ENCODE data around the gene TMED8.

The TMED8 gene

GRCh38 chr14:77303417-77304156 is 73.3 kb downstream of the TMED8 start:
- no peak overlapping the region for H2AFZ ChIP-seq (ENCODE audit: low read depth, low read length)
- ATAC-seq (ENCODE audit: insufficient read depth, low read depth) (no peak), DNase-seq (no peak)
- H3K4me3 ChIP-seq (ENCODE audit: low read depth in 1 of 2, low read length in 2 of 2) = no peak overlapping the region
- no peak for TF ChIP-seq EZH2 (IDR thresholded peaks at IDR 0.05; ENCODE audit: borderline replicate concordance, low read depth, low read length, severe bottlenecking)
- TF ChIP-seq, protein P1, sequence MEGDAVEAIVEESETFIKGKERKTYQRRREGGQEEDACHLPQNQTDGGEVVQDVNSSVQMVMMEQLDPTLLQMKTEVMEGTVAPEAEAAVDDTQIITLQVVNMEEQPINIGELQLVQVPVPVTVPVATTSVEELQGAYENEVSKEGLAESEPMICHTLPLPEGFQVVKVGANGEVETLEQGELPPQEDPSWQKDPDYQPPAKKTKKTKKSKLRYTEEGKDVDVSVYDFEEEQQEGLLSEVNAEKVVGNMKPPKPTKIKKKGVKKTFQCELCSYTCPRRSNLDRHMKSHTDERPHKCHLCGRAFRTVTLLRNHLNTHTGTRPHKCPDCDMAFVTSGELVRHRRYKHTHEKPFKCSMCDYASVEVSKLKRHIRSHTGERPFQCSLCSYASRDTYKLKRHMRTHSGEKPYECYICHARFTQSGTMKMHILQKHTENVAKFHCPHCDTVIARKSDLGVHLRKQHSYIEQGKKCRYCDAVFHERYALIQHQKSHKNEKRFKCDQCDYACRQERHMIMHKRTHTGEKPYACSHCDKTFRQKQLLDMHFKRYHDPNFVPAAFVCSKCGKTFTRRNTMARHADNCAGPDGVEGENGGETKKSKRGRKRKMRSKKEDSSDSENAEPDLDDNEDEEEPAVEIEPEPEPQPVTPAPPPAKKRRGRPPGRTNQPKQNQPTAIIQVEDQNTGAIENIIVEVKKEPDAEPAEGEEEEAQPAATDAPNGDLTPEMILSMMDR (IDR thresholded peaks at IDR 0.05; ENCODE audit: borderline replicate concordance, extremely low read depth, low read length, poor library complexity, severe bottlenecking) = no peak
- no peaks in the 10 kb centered on the region for H3K27me3 ChIP-seq (ENCODE audit: insufficient read depth, low read length, poor library complexity)
- H3K4me1 ChIP-seq (ENCODE audit: insufficient read depth, low read length) = no peaks in the 10 kb centered on the region
- H3K36me3 ChIP-seq (ENCODE audit: insufficient read depth, low read length) = peaks cover 36% of the 10 kb centered on the region
- no peak overlapping the region for H3K27ac ChIP-seq (ENCODE audit: low read length)
- H4K20me1 ChIP-seq (ENCODE audit: insufficient read depth, low read length) = no peaks in the 10 kb centered on the region
- H3K9me3 ChIP-seq (ENCODE audit: insufficient read depth, low read length, severe bottlenecking) = no peaks in the 10 kb centered on the region
- H3K9ac ChIP-seq (ENCODE audit: low read depth, low read length) = no peak overlapping the region
- H3K79me2 ChIP-seq (ENCODE audit: insufficient read depth, low read length) = no peaks in the 10 kb centered on the region
- no peak overlapping the region for H3K4me2 ChIP-seq (ENCODE audit: insufficient read depth, low read length)

GRCh38 chr14:77302926-77303325 is 74.0 kb downstream of the TMED8 start:
- no peak overlapping the region for H3K4me3 ChIP-seq (ENCODE audit: low read depth in 1 of 2, low read length in 2 of 2)
- H3K4me2 ChIP-seq (ENCODE audit: insufficient read depth, low read length) = no peak overlapping the region
- no peaks in the 10 kb centered on the region for H3K27me3 ChIP-seq (ENCODE audit: insufficient read depth, low read length, poor library complexity)
- no peak overlapping the region for H3K9ac ChIP-seq (ENCODE audit: low read depth, low read length)
- TF ChIP-seq EZH2 (IDR thresholded peaks at IDR 0.05; ENCODE audit: borderline replicate concordance, low read depth, low read length, severe bottlenecking) = no peak
- TF ChIP-seq, protein P1 (IDR thresholded peaks at IDR 0.05; ENCODE audit: borderline replicate concordance, extremely low read depth, low read length, poor library complexity, severe bottlenecking) = no peak
- no peaks in the 10 kb centered on the region for H3K79me2 ChIP-seq (ENCODE audit: insufficient read depth, low read length)
- no peak for ATAC-seq (ENCODE audit: insufficient read depth, low read depth)
- H3K36me3 ChIP-seq (ENCODE audit: insufficient read depth, low read length) = peaks cover 39% of the 10 kb centered on the region
- no peak for DNase-seq
- no peak overlapping the region for H3K27ac ChIP-seq (ENCODE audit: low read length)
- no peaks in the 10 kb centered on the region for H3K9me3 ChIP-seq (ENCODE audit: insufficient read depth, low read length, severe bottlenecking)
- no peaks in the 10 kb centered on the region for H3K4me1 ChIP-seq (ENCODE audit: insufficient read depth, low read length)
- no peaks in the 10 kb centered on the region for H4K20me1 ChIP-seq (ENCODE audit: insufficient read depth, low read length)
- H2AFZ ChIP-seq (ENCODE audit: low read depth, low read length) = no peak overlapping the region

DNA sequence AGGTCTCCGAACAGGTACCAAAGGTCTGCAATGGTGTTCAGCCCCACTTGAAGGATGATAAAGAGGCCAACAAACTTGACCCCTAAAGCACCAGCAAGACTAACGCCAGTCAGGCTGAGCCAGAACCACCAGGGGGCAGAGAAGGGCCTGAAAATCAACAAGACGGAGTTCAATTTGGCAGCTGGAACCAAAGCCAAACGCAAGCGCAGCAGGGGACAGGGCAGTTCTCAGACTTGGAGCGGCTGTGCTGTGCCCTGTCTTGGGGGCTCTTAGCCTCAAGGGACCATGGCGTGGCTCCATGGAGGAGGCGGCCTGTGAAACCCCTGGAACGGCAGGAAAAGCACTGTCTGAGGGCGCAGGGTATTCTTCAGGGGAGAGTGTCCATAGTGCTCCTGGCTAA is 75.8 kb downstream of the TMED8 start:
- H3K79me2 ChIP-seq (ENCODE audit: insufficient read depth, low read length) = no peaks in the 10 kb centered on the region
- no peak overlapping the region for H3K4me2 ChIP-seq (ENCODE audit: insufficient read depth, low read length)
- peak; percentile 54 for DNase-seq
- no peaks in the 10 kb centered on the region for H3K27me3 ChIP-seq (ENCODE audit: insufficient read depth, low read length, poor library complexity)
- H3K36me3 ChIP-seq (ENCODE audit: insufficient read depth, low read length) = peaks cover 55% of the 10 kb centered on the region
- TF ChIP-seq, protein P1 (IDR thresholded peaks at IDR 0.05; ENCODE audit: borderline replicate concordance, extremely low read depth, low read length, poor library complexity, severe bottlenecking) = peak; percentile 74
- TF ChIP-seq EZH2 (IDR thresholded peaks at IDR 0.05; ENCODE audit: borderline replicate concordance, low read depth, low read length, severe bottlenecking) = no peak
- ATAC-seq (ENCODE audit: insufficient read depth, low read depth) = peak; percentile 66
- no peak overlapping the region for H3K4me3 ChIP-seq (ENCODE audit: low read depth in 1 of 2, low read length in 2 of 2)
- H4K20me1 ChIP-seq (ENCODE audit: insufficient read depth, low read length) = no peaks in the 10 kb centered on the region
- H2AFZ ChIP-seq (ENCODE audit: low read depth, low read length) = no peak overlapping the region
- no peak overlapping the region for H3K9ac ChIP-seq (ENCODE audit: low read depth, low read length)
- H3K9me3 ChIP-seq (ENCODE audit: insufficient read depth, low read length, severe bottlenecking) = no peaks in the 10 kb centered on the region
- H3K27ac ChIP-seq (ENCODE audit: low read length) = no peak overlapping the region
- no peaks in the 10 kb centered on the region for H3K4me1 ChIP-seq (ENCODE audit: insufficient read depth, low read length)

All from DND-41 (cell line).